ENCODE results near the gene GLT6D1.

Gene GLT6D1

DNA sequence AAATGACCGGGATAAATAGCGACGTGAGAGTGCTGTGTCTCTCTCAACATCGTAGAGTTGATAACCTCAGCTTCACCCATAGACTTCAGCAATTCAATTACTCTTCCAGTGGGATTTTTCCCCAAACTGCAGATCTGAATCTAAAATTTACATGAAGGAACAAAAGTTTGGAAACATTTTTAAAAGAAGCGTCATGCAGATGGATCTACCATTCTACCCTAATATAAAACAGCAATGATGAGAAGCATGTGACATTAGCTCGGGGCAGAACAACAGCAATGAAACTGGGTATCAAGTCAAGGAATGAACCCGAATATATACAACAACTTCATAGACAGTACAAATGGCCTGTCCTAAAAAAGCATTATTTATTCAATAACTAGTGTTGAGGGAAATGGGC lies 18.8 kb downstream of the GLT6D1 start:
- DNase-seq, result no peak

DNA sequence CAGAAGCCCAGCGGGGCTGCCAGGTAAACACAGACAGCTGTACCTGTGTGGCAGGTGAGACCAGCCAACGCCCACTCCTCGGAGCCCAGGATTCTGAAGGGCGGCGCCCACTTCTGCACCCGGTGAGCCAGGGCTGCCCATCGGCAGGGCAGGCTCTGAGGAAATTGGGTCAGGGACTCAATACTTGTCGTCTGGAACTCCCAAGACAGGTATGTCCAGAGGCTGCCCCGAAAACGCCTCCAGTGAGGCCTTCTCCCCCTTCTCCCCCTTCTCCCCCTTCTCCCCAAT lies 19.8 kb downstream of the GLT6D1 start:
- peak; percentile 68 for DNase-seq

- DNase-seq, result peak; percentile 12
Measured at GRCh38 chr9:135618866-135619598, 20.3 kb downstream of the GLT6D1 start.

DNA sequence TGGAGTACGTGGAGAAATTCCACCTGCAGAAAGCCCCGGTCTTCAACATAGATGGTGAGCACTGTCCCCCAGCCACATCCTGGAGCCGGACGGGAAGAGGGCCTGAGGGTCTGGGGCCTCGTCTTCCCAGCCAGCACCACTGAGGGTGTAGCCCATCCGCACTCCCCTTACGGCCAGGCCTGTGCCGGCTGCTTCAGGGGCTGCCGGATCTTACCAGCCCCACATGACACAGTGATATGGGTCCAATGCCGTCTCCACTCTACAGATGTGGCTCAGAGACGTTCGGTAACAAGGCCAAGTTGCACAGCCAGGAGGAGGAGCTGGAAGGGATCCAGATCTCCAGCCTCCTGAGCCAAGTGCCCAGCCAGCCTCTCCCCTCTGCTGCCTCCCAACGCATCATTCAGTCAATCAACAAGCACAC lies 21.3 kb downstream of the GLT6D1 start:
- no peak for DNase-seq

- DNase-seq, result no peak
Measured at GRCh38 chr9:135617538-135617900, 21.8 kb downstream of the GLT6D1 start.

DNA sequence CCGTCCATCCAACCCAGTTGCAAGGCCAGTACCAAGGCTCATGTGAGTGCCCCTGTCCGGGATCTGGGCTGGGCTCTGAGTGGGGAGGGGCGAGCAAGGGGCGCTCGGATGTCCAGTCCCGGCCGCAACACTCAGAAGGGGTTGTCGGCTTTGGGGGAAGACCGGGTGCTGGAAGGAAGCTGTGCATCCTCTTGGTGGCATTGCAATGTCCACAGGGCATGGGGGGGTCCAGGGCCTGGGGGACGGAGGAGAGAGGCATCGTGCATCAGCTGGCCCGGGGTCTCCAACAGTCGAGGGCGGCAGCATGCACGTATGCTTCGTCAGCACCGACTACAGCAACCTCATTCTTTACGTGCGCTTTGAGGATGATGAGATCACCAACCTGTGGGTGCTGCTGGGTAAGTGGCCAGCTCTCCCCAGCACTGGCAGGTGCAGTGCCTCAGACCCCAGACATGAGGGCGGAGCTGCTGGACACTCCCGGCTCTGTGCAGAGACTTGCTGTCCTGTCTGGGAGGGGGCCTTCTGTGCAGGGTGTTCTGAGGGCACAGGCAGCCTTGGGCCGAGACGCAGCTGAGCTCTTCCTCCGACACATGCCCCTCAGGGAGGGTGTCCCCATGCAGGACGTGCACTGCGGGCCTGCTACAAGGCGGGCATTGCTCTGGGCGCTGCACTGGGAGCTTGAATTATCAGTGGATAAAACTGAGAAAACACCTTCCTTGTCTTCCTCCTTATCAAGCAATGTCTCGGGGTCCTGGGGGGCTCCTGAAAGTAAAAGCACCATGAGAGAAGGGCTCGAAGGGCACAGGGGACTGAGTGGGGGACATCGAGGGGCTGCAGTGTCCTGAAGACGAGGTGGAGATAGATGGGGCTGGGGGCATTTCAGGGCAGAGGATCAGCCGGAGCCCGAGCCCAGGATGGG lies 22.5 kb downstream of the GLT6D1 start:
- DNase-seq, result peak; percentile 15

- no peak for DNase-seq
Measured at GRCh38 chr9:135615666-135616618, 23.4 kb downstream of the GLT6D1 start.

DNA sequence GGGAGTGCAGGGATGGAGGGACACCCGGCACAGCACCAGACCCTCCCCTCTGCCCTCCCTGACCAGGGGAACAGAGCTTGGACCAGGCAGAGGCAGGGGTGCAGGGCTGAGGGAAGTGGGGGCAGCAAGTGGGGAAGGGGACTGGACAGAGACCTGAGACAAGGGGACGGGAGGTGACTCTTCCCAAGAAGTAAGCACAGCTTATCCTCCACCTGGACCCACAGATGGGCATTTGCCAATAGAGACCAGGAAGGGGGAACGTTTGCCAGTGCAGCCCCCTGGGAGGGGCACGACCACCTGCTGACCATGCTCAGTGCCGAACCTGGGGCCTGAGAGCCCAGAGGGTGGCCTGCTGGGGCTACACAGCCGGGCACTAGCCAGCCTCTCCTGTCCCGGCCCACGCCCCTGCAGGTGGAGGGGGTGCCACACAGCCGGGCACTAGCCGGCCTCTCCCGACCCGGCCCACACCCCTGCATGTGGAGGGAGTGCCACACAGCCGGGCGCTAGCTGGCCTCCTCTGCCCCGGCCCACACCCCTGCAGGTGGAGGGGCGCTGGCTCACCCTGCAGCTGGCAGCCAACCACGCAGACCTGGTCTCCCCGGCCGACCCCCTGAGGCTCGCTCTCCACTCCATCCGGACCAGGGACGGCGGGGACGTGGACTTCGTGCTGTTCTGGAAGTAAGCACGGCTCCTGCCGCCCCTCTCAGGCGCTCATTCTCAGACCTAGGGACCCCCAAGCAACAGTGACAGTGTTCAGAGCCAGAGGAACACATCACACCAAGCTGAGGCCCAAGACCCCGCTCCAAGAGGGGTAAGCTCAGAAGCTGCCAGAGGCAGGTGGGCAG lies 24.3 kb downstream of the GLT6D1 start:
- no peak for DNase-seq

DNA sequence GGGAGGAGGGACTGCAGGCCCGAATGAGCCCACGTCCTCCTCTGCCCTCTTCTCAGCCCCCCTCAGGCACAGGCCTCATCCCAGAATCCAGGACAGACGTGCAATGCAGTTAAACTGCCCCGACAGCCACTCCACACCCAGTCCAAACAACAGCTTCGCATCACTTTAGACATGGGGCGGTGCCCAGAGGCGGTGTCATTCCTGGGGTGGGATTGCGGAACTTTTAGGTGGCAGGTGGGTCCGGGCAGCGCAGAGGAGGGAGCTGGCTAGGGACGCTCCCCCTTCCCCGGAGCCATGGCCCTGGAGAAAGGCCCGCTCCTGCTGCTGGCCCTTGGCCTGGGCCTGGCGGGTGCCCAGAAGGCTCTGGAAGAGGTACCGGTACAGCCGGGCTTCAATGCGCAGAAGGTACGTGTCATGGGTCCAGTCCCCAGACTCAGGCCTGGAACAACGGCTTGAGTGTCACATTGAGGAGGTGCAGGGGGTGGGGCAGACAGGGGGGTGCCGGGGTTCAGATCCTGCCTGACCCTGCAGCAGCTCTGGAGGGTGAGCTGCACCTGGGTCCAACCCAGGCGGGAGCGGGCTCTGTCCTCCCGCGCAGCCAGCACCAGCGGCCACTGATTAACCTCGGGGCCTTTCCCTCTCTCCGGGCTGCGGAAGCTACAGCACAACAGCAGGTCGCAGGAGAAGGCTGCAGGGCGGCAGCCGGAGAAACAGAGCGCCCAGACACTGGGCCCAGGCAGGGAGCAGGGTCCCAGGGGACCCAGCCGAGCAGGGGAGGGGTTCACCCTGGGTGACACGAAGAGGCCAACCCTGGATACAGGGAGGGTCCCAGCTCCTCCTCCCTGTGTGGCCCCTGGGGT lies 25.2 kb downstream of the GLT6D1 start:
- no peak for DNase-seq

GRCh38 chr9:135612981-135613910 lies 26.1 kb downstream of the GLT6D1 start:
- DNase-seq, result no peak

DNA sequence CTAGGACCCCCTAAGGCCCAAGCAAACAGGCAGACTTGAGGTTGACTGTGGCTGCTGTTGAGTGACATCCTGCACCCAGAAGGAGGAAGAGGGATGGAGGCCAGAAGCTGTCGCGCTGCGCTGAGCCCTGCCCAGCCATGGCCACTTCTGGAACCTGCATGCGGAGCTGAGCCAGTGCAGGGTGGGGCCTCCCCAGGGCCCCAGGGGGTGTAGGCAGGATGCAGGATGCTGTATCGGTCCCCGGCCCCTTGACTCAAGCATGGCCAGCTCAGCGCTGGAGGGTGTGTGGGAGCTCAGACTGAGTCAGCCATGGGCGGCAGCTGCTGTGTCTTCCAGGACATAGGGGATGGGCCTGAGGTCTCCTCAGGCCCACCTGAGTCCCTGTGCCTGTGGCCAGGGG lies 26.9 kb downstream of the GLT6D1 start:
- DNase-seq, result no peak

GRCh38 chr9:135611875-135612209 lies 27.5 kb downstream of the GLT6D1 start:
- DNase-seq, result no peak

- DNase-seq, result no peak
Measured at GRCh38 chr9:135611142-135611874, 28.0 kb downstream of the GLT6D1 start.

- DNase-seq, result no peak
Measured at GRCh38 chr9:135610290-135611141, 28.8 kb downstream of the GLT6D1 start.

- DNase-seq, result no peak
Measured at GRCh38 chr9:135609366-135609955, 29.9 kb downstream of the GLT6D1 start.

GRCh38 chr9:135608999-135609317 lies 30.4 kb downstream of the GLT6D1 start:
- DNase-seq, result no peak

- no peak for DNase-seq
Measured at GRCh38 chr9:135608294-135608998, 30.9 kb downstream of the GLT6D1 start.
